GM21528 (cell line): ENCODE measurements around the gene CPSF6.
"Not testable (repeated sequence)": the region's sequence is repeated elsewhere in the genome, so short reads cannot be mapped to it uniquely, and the experiment has no call there.

Source experiments
- ATAC-seq: cut with Tn5 transposase; IDR thresholded peaks from one replicate; pipeline ENCODE4 v1.9.1; 2021; ENCODE audit warnings: mild to moderate bottlenecking, moderate library complexity; ENCODE audit not compliant: unreplicated experiment, low FRiP score

Gene CPSF6

DNA sequence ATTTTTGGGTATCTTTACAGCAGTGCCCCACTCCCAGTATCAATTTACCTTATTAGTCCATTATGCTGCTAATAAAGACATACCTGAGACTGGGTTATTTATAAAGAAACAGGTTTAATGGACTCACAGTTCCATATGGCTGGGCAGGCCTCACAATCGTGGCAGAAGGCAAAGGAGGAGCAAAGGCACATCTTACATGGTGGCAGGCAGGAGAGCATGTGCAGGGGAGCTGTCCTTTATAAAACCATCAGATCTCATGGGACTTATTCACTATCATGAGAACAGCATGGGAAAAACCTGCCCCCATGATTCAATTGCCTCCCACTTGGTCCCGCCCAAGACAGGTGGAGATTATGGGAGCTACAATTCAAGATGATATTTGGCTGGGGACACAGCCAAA lies 77.9 kb downstream of the CPSF6 start:
- not testable (repeated sequence) for ATAC-seq

DNA sequence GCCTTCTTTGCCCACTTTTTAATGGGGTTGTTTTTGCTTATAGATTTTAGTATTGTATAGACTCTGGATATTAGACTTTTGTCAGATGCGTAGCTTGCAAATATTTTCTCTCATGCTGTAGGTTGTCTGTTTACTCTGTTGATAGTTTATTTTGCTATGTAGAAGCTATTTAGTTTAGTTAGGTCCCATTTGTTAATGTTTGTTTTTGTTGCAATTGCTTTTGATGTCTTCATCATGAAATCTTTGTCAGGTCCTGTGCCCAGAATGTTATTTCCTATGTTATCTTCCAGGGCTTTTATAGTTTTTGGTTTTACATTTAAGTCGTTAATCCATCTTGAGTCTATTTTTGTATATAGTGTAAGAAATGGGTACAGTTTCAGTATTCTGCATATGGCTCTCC lies 78.9 kb downstream of the CPSF6 start:
- ATAC-seq: no peak

DNA sequence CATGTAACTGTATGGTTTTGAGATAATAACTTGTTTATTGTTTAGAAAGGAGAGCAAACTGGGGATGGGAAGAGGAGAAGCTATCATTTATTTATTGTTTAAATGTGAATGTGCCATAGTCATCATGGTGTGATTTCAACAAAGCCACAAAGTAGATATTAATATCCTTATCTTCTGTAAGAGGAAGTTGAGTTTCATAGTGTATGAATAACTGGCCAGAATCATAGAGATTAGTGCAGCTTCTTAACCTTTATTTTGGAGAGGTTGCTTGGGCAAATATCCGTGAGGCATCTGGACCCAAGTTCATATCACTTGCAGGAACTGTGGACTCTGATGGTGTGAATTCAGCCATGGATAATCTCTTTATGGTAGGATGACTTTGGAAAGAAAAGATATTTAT lies 82.0 kb downstream of the CPSF6 start:
- no peak for ATAC-seq
